GM19452 (cell line): ENCODE data around the gene KNG1.
A peak's percentile ranks its signal among the peaks of the same experiment; 100 is the strongest.

Experiments
- ATAC-seq: cut with Tn5 transposase; IDR thresholded peaks from one replicate; pipeline ENCODE4 v1.9.1; 2021; ENCODE audit not compliant: unreplicated experiment

KNG1 gene

GRCh38 chr3:186772701-186773417 lies 55.7 kb downstream of the KNG1 start:
- ATAC-seq = peak; percentile 87

DNA sequence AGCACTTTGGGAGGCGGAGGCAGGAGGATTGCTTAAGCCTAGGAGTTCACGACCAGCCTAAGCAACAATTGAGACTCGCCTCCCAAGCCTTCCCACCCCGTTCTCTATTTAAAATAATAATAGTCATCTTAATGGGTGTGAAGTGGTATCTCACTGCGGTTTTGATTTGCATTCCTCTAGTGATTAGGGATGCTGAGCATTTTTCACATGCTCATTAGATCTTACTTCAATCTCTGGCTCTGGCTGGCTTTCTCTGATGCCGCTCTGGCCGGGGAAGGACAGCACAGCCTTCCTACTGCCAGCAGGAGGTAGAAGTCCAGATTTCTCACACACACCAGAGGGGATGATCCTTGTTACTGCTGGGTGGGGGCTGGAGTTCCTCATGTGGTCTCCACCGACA lies 58.8 kb downstream of the KNG1 start:
- ATAC-seq = no peak

- no peak for ATAC-seq
Measured at GRCh38 chr3:186779204-186779603, 62.0 kb downstream of the KNG1 start.

GRCh38 chr3:186782542-186783057 lies 65.4 kb downstream of the KNG1 start:
- ATAC-seq = peak; percentile 25

- ATAC-seq = peak; percentile 54
Measured at GRCh38 chr3:186783058-186783730, 66.0 kb downstream of the KNG1 start, which contains the start of gene EIF4A2. EIF4A2 (plus strand) TSS chr3:186783577; CDS start chr3:186783611, 34 bp downstream.

DNA sequence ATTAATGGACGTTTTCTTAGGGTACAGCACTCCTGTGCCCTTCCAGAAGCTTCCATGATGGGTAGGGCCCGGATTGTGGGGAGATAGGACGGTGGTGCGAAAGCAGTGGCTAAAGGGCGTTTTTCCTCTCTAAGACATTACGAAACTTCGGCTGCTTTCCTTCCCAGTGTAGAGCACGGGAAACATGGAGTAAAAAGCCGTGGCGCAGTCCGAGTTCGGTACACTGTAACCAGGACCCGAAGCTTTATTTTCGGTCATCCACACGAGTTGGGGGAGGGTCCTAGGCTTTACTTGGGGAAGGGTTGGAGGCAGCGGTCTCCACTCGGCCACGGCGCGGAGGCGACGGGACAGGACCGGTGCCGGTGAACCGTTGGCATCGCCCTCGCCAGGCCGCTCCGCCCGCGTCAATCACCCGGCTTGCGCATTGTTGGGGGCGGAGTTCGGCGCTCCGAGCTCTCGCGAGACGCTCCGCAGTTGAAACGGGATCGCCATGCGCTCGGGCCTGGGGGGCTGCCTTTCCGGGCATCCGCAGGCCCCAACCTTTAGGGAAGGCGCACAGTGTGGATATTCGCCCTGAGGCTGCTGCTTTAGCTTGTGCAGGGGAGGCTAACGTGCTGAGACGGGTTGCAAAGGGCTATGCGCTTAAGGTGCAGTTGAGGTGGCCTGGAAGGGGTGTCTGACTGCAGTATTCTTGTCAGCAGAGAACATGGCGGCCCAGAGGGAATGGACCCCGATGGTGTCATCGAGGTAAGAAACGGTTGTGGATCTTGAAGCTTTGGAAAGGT lies 66.8 kb downstream of the KNG1 start:
- ATAC-seq = peak; percentile 65

- no peak for ATAC-seq
Measured at GRCh38 chr3:186784820-186785494, 67.8 kb downstream of the KNG1 start.

DNA sequence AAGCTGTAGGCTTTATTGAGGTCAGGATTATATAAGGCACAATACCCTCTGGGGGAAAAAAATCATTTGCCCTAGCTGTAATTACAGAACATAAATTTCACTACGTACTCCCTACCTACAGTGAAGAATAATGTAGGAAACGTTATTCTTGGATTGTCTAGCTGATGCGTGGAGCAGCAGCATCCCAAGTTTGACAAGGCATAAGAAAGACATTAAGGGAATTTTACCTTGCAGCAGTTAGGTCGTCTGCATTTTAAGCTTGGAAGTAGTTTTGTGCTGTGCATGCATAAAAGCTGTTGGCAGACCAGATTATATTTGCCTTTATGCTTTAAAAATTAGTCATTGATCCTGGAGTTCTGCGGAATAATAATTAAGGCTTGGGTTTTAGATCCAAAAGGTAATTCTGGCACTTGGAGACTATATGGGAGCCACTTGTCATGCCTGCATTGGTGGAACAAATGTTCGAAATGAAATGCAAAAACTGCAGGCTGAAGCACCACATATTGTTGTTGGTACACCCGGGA lies 68.4 kb downstream of the KNG1 start:
- ATAC-seq = no peak

DNA sequence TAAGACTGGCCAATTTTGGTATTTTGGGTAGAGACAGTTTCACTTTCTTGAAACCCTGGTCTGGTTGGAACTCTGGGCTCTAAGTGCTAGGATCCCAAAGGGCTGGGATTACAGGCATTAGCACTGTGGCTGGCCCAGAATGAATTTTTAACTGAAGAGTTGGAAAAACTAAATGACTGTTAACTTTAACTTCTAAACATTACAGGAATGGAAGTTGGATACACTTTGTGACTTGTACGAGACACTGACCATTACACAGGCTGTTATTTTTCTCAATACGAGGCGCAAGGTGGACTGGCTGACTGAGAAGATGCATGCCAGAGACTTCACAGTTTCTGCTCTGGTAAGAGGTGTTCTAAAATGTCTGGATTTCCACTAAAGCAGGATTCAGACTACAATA lies 69.8 kb downstream of the KNG1 start:
- no peak for ATAC-seq

DNA sequence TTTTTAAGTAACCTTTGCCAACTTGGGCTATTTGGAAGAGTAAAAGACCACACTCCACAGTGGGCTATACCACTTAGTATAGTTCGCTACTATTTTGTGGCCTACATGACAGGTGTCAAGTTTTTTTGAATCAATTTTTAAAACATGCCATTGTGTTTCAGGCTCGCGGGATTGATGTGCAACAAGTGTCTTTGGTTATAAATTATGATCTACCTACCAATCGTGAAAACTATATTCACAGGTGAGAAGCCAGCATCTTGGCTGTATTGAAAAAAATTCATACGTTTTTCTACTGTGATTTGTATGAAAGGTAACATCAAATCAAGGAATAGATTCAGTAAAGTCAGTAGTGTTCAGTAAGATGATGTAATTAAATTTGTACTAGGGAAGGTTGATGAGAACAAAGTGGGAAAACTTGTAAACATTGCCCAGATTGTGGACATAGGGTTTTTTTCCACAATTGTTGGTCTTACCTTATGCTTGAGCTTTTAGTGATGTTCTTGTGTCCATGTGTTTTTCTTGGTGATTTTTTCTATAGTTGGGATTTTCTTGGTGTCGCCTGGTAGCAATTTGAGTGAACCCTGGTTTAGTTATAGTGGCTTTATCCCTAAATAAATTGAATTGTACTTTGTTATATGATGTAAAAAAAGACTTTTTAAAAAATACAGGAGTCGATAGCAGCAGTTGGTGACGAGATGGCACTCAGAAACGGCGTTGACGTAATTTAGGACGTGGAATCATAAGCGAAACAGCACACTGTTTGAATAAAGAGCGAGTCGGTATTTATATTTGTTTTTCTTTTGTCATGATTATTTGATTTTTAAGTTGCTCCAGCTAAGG lies 70.7 kb downstream of the KNG1 start:
- ATAC-seq = no peak

DNA sequence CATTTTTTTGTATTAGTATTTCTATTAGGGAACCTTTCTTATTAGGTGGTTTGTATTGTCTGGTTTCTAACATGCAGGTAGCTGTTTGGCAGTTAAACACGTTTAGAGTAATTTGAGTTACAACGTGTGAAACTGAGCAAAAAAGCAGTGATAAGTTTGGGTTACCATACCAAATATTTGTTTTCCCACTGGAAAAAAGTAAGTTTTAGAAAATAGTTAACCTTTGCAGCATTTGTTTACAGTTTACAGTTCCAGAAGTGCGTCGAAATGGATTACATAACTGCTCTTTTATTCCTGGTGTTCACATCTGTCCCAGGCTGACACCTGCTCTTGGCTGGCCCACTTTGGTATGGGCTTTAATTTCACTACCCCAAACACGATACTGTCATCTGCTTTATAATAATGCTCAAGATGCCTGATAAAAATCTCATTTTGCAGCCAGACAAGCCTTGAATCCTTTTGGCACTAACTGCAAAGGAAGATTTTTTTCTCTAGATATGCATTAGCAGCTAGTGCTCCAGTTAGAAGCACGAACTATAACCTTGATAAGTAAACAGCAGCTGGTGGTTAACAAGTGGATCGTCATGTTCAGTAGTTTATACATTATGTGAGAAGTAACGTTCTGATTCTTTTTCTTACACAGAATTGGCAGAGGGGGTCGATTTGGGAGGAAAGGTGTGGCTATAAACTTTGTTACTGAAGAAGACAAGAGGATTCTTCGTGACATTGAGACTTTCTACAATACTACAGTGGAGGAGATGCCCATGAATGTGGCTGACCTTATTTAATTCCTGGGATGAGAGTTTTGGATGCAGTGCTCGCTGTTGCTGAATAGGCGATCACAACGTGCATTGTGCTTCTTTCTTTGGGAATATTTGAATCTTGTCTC lies 71.6 kb downstream of the KNG1 start:
- no peak for ATAC-seq

DNA sequence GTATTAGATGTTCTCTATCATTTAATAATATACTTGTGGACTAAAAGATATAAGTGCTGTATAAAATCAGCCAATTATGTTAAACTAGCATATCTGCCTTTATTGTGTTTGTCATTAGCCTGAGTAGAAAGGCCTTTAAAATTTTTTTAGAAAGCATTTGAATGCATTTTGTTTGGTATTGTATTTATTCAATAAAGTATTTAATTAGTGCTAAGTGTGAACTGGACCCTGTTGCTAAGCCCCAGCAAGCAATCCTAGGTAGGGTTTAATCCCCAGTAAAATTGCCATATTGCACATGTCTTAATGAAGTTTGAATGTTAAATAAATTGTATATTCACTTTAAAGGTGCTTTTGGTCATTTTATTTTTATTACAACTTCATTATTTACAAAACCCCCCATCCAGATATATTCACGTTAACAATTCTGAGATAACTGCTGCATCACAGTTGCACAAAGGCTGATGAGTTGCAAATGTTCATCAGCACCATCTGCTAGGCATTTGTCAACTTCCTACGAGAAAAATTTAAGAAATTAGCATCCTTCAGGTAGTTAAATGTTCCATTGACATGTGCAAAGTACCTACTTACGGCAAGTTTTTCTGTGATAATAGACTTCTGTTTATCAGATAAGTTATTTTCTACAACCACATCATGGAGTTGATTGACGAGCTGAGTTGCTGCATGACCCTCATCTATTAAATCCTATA lies 72.5 kb downstream of the KNG1 start:
- ATAC-seq = no peak

DNA sequence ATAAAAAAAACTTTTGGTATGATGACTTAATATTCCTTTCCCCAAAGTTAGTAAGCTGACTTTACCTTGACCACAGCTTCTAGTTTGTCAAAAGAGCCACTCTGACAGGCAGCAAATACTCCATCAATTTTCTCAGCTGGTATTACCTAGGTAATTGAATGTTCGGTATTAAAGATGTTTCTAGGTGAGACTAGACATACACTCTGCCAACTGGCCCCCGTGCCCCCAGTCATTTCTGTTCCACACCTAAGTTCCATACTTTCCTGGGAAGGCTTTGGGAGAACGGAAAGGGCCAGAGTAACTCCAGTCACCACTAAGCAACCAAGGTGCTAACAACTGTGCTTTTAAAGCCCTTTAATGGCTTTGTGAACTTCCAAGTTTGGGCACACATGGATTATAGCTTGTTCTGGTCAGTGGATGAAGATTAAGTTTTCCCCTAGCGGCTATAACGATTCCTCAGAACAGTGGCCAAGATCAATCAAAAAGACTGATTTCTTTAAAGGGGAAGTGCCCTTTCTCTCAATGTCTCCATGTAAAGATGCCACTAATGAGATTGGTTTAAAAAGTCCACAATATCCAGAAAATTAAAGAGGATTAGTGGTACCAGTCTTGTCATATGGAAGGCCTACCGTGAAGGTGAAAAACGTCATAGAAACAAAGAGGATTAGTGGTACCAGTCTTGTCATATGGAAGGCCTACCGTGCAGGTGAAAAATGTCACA lies 73.3 kb downstream of the KNG1 start:
- ATAC-seq = no peak
